K562 (cell line): Measurements from ENCODE around the gene PANX1. TPM values are rescaled to one million over a fixed set of nuclear protein-coding genes. Genes with fewer than 3 reads are reported as not detected.

ENCODE experiments used
- CBFA2T2 ChIP-seq: fragments of 450-650 bp; conservative IDR thresholded peaks from 2 replicates; pipeline ENCODE4 v1.6.1; 2017; ENCODE audit warnings: mild to moderate bottlenecking
- HMGN3 ChIP-seq: IDR thresholded peaks from 2 replicates; pipeline ENCODE4 v1.6.1; 2011; ENCODE audit warnings: borderline replicate concordance, low read depth, mild to moderate bottlenecking, mixed read lengths, low read length; ENCODE audit not compliant: insufficient read length; ENCODE audit errors: extremely low read depth
- HSF4 ChIP-seq: fragments of 250-450 bp; sonication (Bioruptor Pico); IDR thresholded peaks from 2 replicates; pipeline ENCODE4 v2.1.2; 2022; ENCODE audit warnings: mild to moderate bottlenecking, moderate library complexity, borderline replicate concordance
- ILK ChIP-seq: fragments of 450-650 bp; IDR thresholded peaks from 2 replicates; pipeline ENCODE4 v1.6.1; 2016; ENCODE audit warnings: missing genetic modification characterization, low read depth, mild to moderate bottlenecking, missing compliant biosample characterization, moderate library complexity, borderline replicate concordance
- KLF16 ChIP-seq: IDR thresholded peaks from 2 replicates; pipeline ENCODE4 v1.6.1; 2016; ENCODE audit warnings: antibody characterized with exemption
- RHOXF2B ChIP-seq: fragments of 250-450 bp; sonication (Bioruptor Pico); conservative IDR thresholded peaks from 2 replicates; pipeline ENCODE4 v1.5.1; 2021
- SETDB1 ChIP-seq: IDR thresholded peaks from one replicate; pipeline ENCODE4 v1.6.1; 2012; ENCODE audit warnings: low read length, control low read depth, inconsistent platforms
- SOX6 ChIP-seq: fragments of 450-650 bp; IDR thresholded peaks from 2 replicates; pipeline ENCODE4 v1.6.1; 2014; ENCODE audit warnings: mild to moderate bottlenecking
- SREBF1 ChIP-seq: fragments of 150-350 bp; IDR thresholded peaks from 2 replicates; pipeline ENCODE4 v1.6.1; 2014; ENCODE audit warnings: antibody characterized with exemption, low read depth, low read length, borderline replicate concordance
- THAP7 ChIP-seq: fragments of 250-450 bp; sonication (Bioruptor Pico); IDR thresholded peaks from 2 replicates; pipeline ENCODE4 v1.5.0; 2021
- ZBTB2 ChIP-seq: fragments of 450-650 bp; IDR thresholded peaks from 2 replicates; pipeline ENCODE4 v1.6.1; 2016; ENCODE audit warnings: antibody characterized with exemption
- ZSCAN29 ChIP-seq: fragments of 450-650 bp; IDR thresholded peaks from 2 replicates; pipeline ENCODE4 v1.6.1; 2017
- polyA plus RNA-seq, 8 experiments: library from polyadenylated mRNA; depleted of rRNA in 4 of 8; stranded (reverse) in 5 of 8; unstranded in 3 of 8; fragments of >200 nt; fragmentation: Nextera tagmentation in 2 of 8; fragmentation: Illumina TruSeq in 1 of 8; extraction: Ambion mirVana in 2 of 8; extraction: Trizol in 1 of 8; gene quantifications; 2 replicates each; pipeline versions ENCODE4 v1.2.1 to v1.2.3, GENCODE V29; 2011 to 2014; ENCODE audit warnings: inconsistent platforms in 1 of 8, missing spikeins in 1 of 8
- total RNA-seq, 7 experiments: library from RNA; depleted of rRNA in 6 of 7; stranded (reverse); fragments of >200 nt in 6 of 7; fragmentation: Illumina TruSeq in 2 of 7; extraction: Trizol in 2 of 7; gene quantifications; 2 replicates each; pipeline versions ENCODE4 v1.2.1 to v1.2.3, GENCODE V29; 2011 to 2021; ENCODE audit warnings: low replicate concordance in 1 of 7

Gene PANX1
- total and polyA plus RNA-seq, 9 of the 15 experiments (the other 6 are each of a cell fraction or from before 2014, with no cell fraction given), result 1.9 to 14.8 (median 10.1) TPM

DNA sequence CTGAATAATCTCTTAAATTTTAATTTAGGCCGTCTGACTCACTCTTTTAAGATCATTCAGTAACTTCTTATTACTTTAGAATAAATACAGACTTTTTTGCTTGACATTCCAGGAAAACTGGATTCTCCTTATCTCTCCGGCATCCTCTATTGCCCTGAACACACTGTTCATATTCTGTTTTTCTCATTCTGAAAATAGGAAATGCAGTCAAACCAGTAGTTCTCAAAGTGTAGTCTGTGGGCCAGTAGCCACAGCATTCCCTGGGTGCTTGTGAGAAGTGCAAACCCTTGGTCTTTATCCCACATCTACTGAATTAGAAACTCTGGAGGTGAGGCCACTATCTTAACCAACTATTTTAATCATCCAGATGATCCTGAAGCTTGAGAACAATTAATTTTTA is 84.3 kb downstream of the PANX1 start (continued):
- TF ChIP-seq ZBTB2, result no peak
- no peak for TF ChIP-seq CBFA2T2
- TF ChIP-seq SETDB1, result no peak
- no peak for TF ChIP-seq RHOXF2B (CRISPR knock-in tag)
- no peak for TF ChIP-seq SOX6
- TF ChIP-seq HSF4 (CRISPR knock-in tag), result no peak
- no peak for TF ChIP-seq SREBF1
- TF ChIP-seq ZSCAN29, result no peak
- TF ChIP-seq ILK (tag), result no peak
- no peak for TF ChIP-seq KLF16
- no peak for TF ChIP-seq THAP7 (CRISPR knock-in tag)
- TF ChIP-seq HMGN3, result no peak
